Esophagus squamous epithelium (tissue), 5 donors: ENCODE results near the gene ARVCF. TPM values are rescaled to one million over a fixed set of nuclear protein-coding genes. Genes with fewer than 3 reads are reported as not detected.

Experiments used
- DNase-seq: peaks from one replicate; lab custom pipeline; 2025; lab: John Stamatoyannopoulos, UW
- H3K27ac ChIP-seq, 4 donors: fragments of 200-600 bp; sonication (generic); one replicate each; pipeline ENCODE4 v1.5.1; 2016 to 2019; ENCODE audit warnings: mild to moderate bottlenecking in 1 of 4
- H3K27me3 ChIP-seq, 4 donors: fragments of 200-600 bp; sonication (generic); 1 replicate in 3 of 4; 2 replicates in 1 of 4; pipeline versions ENCODE4 v1.5.1 to v1.6.0; 2017 to 2021; ENCODE audit warnings: antibody characterized with exemption in 1 of 4
- H3K36me3 ChIP-seq, 3 donors: fragments of 200-600 bp; sonication (generic); one replicate each; pipeline ENCODE4 v1.5.1; 2016 to 2019
- H3K4me1 ChIP-seq, 3 donors: fragments of 200-600 bp; sonication (generic); one replicate each; pipeline ENCODE4 v1.5.1; 2017 to 2019
- H3K4me3 ChIP-seq, 4 donors: fragments of 200-600 bp; sonication (generic); 1 replicate in 3 of 4; 2 replicates in 1 of 4; pipeline ENCODE4 v1.5.1; 2016 to 2019; ENCODE audit warnings: mild to moderate bottlenecking in 2 of 4, moderate library complexity in 1 of 4
- H3K9me3 ChIP-seq, 3 donors: fragments of 200-600 bp; sonication (generic); one replicate each; pipeline ENCODE4 v1.5.1; 2016 to 2019
- CTCF ChIP-seq, 6 experiments: fragments of 450-650 bp in 4 of 6; fragments of 200-600 bp in 2 of 6; sonication (generic) in 2 of 6; IDR thresholded peaks; one replicate each; pipeline ENCODE4 v1.5.1; 2016 to 2019; ENCODE audit warnings: antibody characterized with exemption in 6 of 6, mild to moderate bottlenecking in 4 of 6, moderate library complexity in 4 of 6
- POLR2A ChIP-seq, 4 donors: fragments of 450-650 bp; IDR thresholded peaks; one replicate each; pipeline ENCODE4 v1.6.1; 2017; ENCODE audit warnings: antibody characterized with exemption in 4 of 4, mild to moderate bottlenecking in 4 of 4, moderate library complexity in 3 of 4
- WGBS, 2 donors: methylation state at CpG; one replicate each; pipeline ENCODE4 v1.1.5; 2018; 5-methylcytosine and 5-hydroxymethylcytosine counted together
- intact Hi-C: fragments of 100-400 bp; cut with DNase I; formaldehyde crosslinking; loops from one replicate; pipeline ENCODE4 v1.15.0; 2022
- total RNA-seq, 4 donors: library from RNA; depleted of rRNA; stranded (reverse); fragments of >200 nt; gene quantifications; one replicate each; pipeline ENCODE4 v1.1.0, GENCODE V29; 2016
- donor health status: DM: yes; HTN: yes; CAD: no.

The ARVCF gene
- total RNA-seq, 4 donors from 2014 or later = 3.1 to 10.9 (median 7.1) TPM

- Histone ChIP-seq H3K36me3 (peaks cover 0 to 40% (median 0%) of the 10 kb centered on the region in 3 donors), H3K4me3 (no peak overlapping the region), H3K27me3 (no peaks in the 10 kb centered on the region), H3K27ac (no peak overlapping the region), H3K9me3 (no peaks in the 10 kb centered on the region), H3K4me1 (peaks cover 11 to 39% (median 17%) of the 10 kb centered on the region in 3 donors)
- TF ChIP-seq POLR2A (IDR thresholded peaks at IDR 0.05) = no peak
- TF ChIP-seq CTCF (IDR thresholded peaks at IDR 0.05) = no peak
- WGBS, 2 donors = 80 to 100% methylated on average over 1 to 12 of the region's 52 CpGs
- intact Hi-C loops = loop anchor here (10.0 kb wide), 1 partner anchor 135 kb away; the partner anchor contains the start of genes RANBP1 and TRMT2A
- no peak for DNase-seq
Measured at GRCh38 chr22:19979712-19980493, 36.7 kb downstream of the ARVCF start.

- Histone ChIP-seq H3K4me1 (peaks cover 2 to 39% (median 7%) of the 10 kb centered on the region in 3 donors), H3K4me3 (no peak overlapping the region), H3K27ac (no peak overlapping the region), H3K27me3 (no peaks in the 10 kb centered on the region), H3K9me3 (no peaks in the 10 kb centered on the region), H3K36me3 (peaks cover 0 to 40% (median 0%) of the 10 kb centered on the region in 3 donors)
- DNase-seq = no peak
- intact Hi-C loops = loop anchor here (10.0 kb wide), 1 partner anchor 136 kb away; the partner anchor contains the start of genes RANBP1 and TRMT2A
- TF ChIP-seq CTCF (IDR thresholded peaks at IDR 0.05) = no peak
- TF ChIP-seq POLR2A (IDR thresholded peaks at IDR 0.05) = no peak
- 96 to 100% methylated on average over 2 to 15 of the region's 17 CpGs for WGBS, 2 donors
Measured at GRCh38 chr22:19978748-19979147, 37.9 kb downstream of the ARVCF start.

- TF ChIP-seq POLR2A (IDR thresholded peaks at IDR 0.05) = no peak
- no peak for TF ChIP-seq CTCF (IDR thresholded peaks at IDR 0.05)
- WGBS, 2 donors = 58 to 70% methylated on average over 2 to 10 of the region's 32 CpGs
- H3K9me3 ChIP-seq = no peaks in the 10 kb centered on the region
- H3K36me3 ChIP-seq = peaks cover 0 to 49% (median 0%) of the 10 kb centered on the region in 3 donors
- no peak overlapping the region for H3K27ac ChIP-seq
- peaks cover 0 to 28% (median 0%) of the 10 kb centered on the region in 3 donors for H3K4me1 ChIP-seq
- intact Hi-C loops = loop anchor here (10.0 kb wide), 1 partner anchor 137 kb away; the partner anchor contains the start of genes RANBP1 and TRMT2A
- H3K4me3 ChIP-seq = no peak overlapping the region
- no peaks in the 10 kb centered on the region for H3K27me3 ChIP-seq
- DNase-seq = no peak
Measured at GRCh38 chr22:19977296-19978243, 39.1 kb downstream of the ARVCF start.

- H3K27me3 ChIP-seq = no peaks in the 10 kb centered on the region
- peaks cover 0 to 56% (median 0%) of the 10 kb centered on the region in 3 donors for H3K36me3 ChIP-seq
- TF ChIP-seq POLR2A (IDR thresholded peaks at IDR 0.05) = no peak
- TF ChIP-seq CTCF (IDR thresholded peaks at IDR 0.05) = no peak
- no peak overlapping the region for H3K4me3 ChIP-seq
- WGBS, 2 donors = no CpG with 5 or more reads among the region's 3 CpGs
- intact Hi-C loops = loop anchor here (10.0 kb wide), 1 partner anchor 138 kb away; the partner anchor contains the start of genes RANBP1 and TRMT2A
- H3K4me1 ChIP-seq = peaks cover 0 to 27% (median 0%) of the 10 kb centered on the region in 3 donors
- no peak for DNase-seq
- H3K27ac ChIP-seq = no peak overlapping the region
- H3K9me3 ChIP-seq = no peaks in the 10 kb centered on the region
Measured at GRCh38 chr22:19976671-19977070, 40.0 kb downstream of the ARVCF start.
